ENCODE data around the gene PANK1. TPM values are rescaled to one million over a fixed set of nuclear protein-coding genes. Genes with fewer than 3 reads are reported as not detected.
"Not testable (repeated sequence)": the region's sequence is repeated elsewhere in the genome, so short reads cannot be mapped to it uniquely, and the experiment has no call there.

The PANK1 gene
- total and polyA plus RNA-seq, 2 of the 8 experiments (the other 6 are each of a cell fraction or from before 2014, with no cell fraction given): 18.5 to 40.4 TPM

DNA sequence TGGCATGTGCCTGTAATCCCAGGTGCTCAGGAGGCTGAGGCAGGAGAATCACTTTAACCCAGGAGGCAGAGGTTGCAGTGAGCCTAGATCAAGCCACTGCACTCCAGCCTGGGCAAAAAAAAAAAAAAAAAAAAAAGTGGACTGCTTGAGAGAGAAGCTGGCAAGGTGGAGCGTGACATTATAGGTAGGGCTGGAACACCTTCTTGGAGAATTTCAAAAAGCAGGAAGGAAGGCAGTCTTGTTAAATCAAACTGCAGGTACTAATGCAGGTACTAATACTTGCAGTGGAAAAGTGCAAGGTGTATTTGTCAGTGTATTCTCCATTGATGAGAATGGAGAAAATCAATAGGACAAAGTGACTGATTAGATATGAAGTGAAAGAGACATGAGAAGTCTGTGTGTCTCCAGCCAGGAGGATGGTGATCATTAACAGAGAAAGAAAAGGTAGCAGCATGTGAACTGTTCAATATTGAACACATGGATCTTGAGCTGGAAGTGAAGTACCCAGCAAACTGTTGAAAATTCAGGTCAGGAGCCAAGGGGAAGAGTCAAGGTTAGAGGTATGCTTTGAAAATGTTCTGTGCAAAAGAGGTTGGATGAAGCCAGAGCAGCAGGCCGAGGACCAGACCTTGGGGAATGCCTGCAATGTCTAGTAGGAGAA, 97.1 kb downstream of the PANK1 start (continued):
- TF ChIP-seq SUZ12 (IDR thresholded peaks at IDR 0.05; ENCODE audit: low read length): no peak
- no peak for TF ChIP-seq GTF2F1 (IDR thresholded peaks at IDR 0.05; ENCODE audit: borderline replicate concordance, low read depth, low read length)
- TF ChIP-seq GABPA (IDR thresholded peaks at IDR 0.05; ENCODE audit: borderline replicate concordance, insufficient read depth, low read length): no peak
- TF ChIP-seq SIN3A (conservative IDR thresholded peaks at IDR 0.05 in 1 of 2, IDR thresholded peaks at IDR 0.05 in 1 of 2; ENCODE audit: low read depth in 1 of 2, low read length in 2 of 2): no peak
- no peak for TF ChIP-seq CHD1 (IDR thresholded peaks at IDR 0.05; ENCODE audit: low read depth, low read length)
- TF ChIP-seq, protein P1, sequence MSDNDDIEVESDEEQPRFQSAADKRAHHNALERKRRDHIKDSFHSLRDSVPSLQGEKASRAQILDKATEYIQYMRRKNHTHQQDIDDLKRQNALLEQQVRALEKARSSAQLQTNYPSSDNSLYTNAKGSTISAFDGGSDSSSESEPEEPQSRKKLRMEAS (IDR thresholded peaks at IDR 0.05): no peak
- TF ChIP-seq TBP (IDR thresholded peaks at IDR 0.05; ENCODE audit: low read depth, low read length): no peak

DNA sequence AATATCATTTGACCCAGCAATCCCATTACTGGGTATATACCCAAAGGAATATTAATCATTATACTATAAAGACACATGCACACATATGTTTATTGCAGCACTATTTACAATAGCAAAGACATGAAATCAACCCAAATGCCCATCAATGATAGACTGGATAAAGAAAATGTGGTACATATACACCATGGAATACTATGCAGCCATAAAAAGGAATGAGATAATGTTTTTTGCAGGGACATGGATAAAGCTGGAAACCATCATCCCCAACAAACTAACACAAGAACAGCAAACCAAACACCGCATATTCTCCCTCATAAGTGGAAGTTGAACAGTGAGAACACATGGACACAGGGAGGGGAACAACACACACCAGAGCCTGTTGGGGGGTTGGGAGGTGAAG, 98.4 kb downstream of the PANK1 start:
- H4K91ac ChIP-seq (replicated peaks; ENCODE audit: insufficient read length, low read length); H3K14ac ChIP-seq (ENCODE audit: insufficient read length); H4K8ac ChIP-seq (ENCODE audit: extremely low read depth, insufficient read depth, low read length); H3K4me2 ChIP-seq (ENCODE audit: insufficient read depth in 1 of 2, low read depth in 2 of 2, low read length in 2 of 2); CTCF ChIA-PET (ENCODE audit: partially characterized antibody); H3K18ac ChIP-seq (ENCODE audit: extremely low read depth, low read length); H3K36me3 ChIP-seq (ENCODE audit: control insufficient read depth in 2 of 4, insufficient read depth in 4 of 4, low read length in 3 of 4); H3K4me3 ChIP-seq (ENCODE audit: extremely low read depth in 1 of 4, insufficient read depth in 2 of 4, low read depth in 3 of 4, low read length in 4 of 4); H2BK5ac ChIP-seq (ENCODE audit: low read depth, low read length); H2BK12ac ChIP-seq (ENCODE audit: low read depth, low read length); H3K9ac ChIP-seq (replicated peaks in 1 of 4; ENCODE audit: extremely low read depth in 1 of 4, low read depth in 3 of 4, low read length in 3 of 4); H3K23me2 ChIP-seq (ENCODE audit: low read depth, low read length); H3K27ac ChIP-seq (ENCODE audit: low read depth, low read length); H4K5ac ChIP-seq (ENCODE audit: insufficient read length, low read depth, low read length); H4K20me1 ChIP-seq (replicated peaks in 1 of 2; ENCODE audit: control insufficient read depth in 1 of 2, insufficient read depth in 2 of 2, low read length in 2 of 2); H3K23ac ChIP-seq (ENCODE audit: insufficient read length); H3K4me1 ChIP-seq (replicated peaks in 1 of 4; ENCODE audit: control insufficient read depth in 3 of 4, insufficient read depth in 4 of 4, low read length in 3 of 4); FAIRE-seq; H3K79me2 ChIP-seq (ENCODE audit: control insufficient read depth in 1 of 2, insufficient read depth in 2 of 2, low read length in 2 of 2); H2AK5ac ChIP-seq (ENCODE audit: low read depth, low read length); H3K4ac ChIP-seq (replicated peaks; ENCODE audit: insufficient read length, low read depth, low read length); H2BK15ac ChIP-seq (ENCODE audit: low read length); H3K9me3 ChIP-seq (ENCODE audit: insufficient read depth in 2 of 2, low read depth in 1 of 2, low read length in 1 of 2); DNase-seq (ENCODE audit: low read depth in 1 of 2, low spot score in 2 of 2); H3K56ac ChIP-seq (replicated peaks; ENCODE audit: insufficient read length, low read depth, low read length); POLR2A ChIA-PET (ENCODE audit: partially characterized antibody); H2AFZ ChIP-seq (ENCODE audit: low read length); H2BK120ac ChIP-seq (replicated peaks; ENCODE audit: low read depth, low read length); H3K79me1 ChIP-seq (ENCODE audit: low read depth, low read length); H2BK20ac ChIP-seq (ENCODE audit: low read length); H3K27me3 ChIP-seq (replicated peaks in 1 of 4; ENCODE audit: control insufficient read depth in 3 of 4, extremely low read depth in 1 of 4, insufficient read depth in 3 of 4, low read length in 3 of 4): not testable (repeated sequence)
- WGBS, 2 experiments (ENCODE audit: extremely low coverage in 1 of 2, insufficient coverage in 1 of 2, insufficient read length in 1 of 2, insufficient replicate concordance in 2 of 2, low coverage in 1 of 2, low lambda C conversion rate in 2 of 2, missing lambda C conversion rate in 1 of 2): 91% methylated on average over 1 of the region's 1 CpG; no CpG with 5 or more reads in 1 of the 2 experiments

All from H1 (cell line).